Measurements from ENCODE around the gene ZNF268.

The ZNF268 gene

GRCh38 chr12:133181238-133181959, at the start of gene ZNF268:
Gene ZNF268, plus strand, starts transcription at chr12:133181495. Its CDS starts 503 bp downstream, at chr12:133181998.
- peak within 1 kb of the TSS; percentile 87 for H3K4me3 ChIP-seq (ENCODE audit: low read depth, low read length)
- peak; percentile 84 for TF ChIP-seq CTCF (IDR thresholded peaks at IDR 0.05; ENCODE audit: borderline replicate concordance, insufficient read depth, low read depth, low read length)

- no peak for TF ChIP-seq CTCF (IDR thresholded peaks at IDR 0.05; ENCODE audit: borderline replicate concordance, insufficient read depth, low read depth, low read length)
- H3K4me3 ChIP-seq (ENCODE audit: low read depth, low read length): no peak overlapping the region
These were observed 45.5 kb upstream of the ZNF268 start for GRCh38 chr12:133135747-133136146.

GRCh38 chr12:133145981-133146380, 35.3 kb upstream of the ZNF268 start:
- H3K4me3 ChIP-seq (ENCODE audit: low read depth, low read length): no peak overlapping the region
- no peak for TF ChIP-seq CTCF (IDR thresholded peaks at IDR 0.05; ENCODE audit: borderline replicate concordance, insufficient read depth, low read depth, low read length)

- H3K4me3 ChIP-seq (ENCODE audit: low read depth, low read length): no peak overlapping the region
- no peak for TF ChIP-seq CTCF (IDR thresholded peaks at IDR 0.05; ENCODE audit: borderline replicate concordance, insufficient read depth, low read depth, low read length)
These were observed 25.1 kb upstream of the ZNF268 start for GRCh38 chr12:133156125-133156690.

GRCh38 chr12:133165776-133166175, 15.5 kb upstream of the ZNF268 start:
- no peak for TF ChIP-seq CTCF (IDR thresholded peaks at IDR 0.05; ENCODE audit: borderline replicate concordance, insufficient read depth, low read depth, low read length)
- H3K4me3 ChIP-seq (ENCODE audit: low read depth, low read length): no peak overlapping the region

GRCh38 chr12:133172491-133172890, 8.8 kb upstream of the ZNF268 start:
- TF ChIP-seq CTCF (IDR thresholded peaks at IDR 0.05; ENCODE audit: borderline replicate concordance, insufficient read depth, low read depth, low read length): no peak
- no peak overlapping the region for H3K4me3 ChIP-seq (ENCODE audit: low read depth, low read length)

GRCh38 chr12:133174901-133175300, 6.4 kb upstream of the ZNF268 start:
- no peak for TF ChIP-seq CTCF (IDR thresholded peaks at IDR 0.05; ENCODE audit: borderline replicate concordance, insufficient read depth, low read depth, low read length)
- no peak overlapping the region for H3K4me3 ChIP-seq (ENCODE audit: low read depth, low read length)

Measured in GM12875 (cell line).